Loucy (cell line): Measurements from ENCODE around the gene LILRA5.

Source experiments
- CTCF ChIP-seq: fragments of 200-600 bp; sonication (generic); conservative IDR thresholded peaks from 2 replicates; pipeline ENCODE4 v1.5.1; 2014; ENCODE audit warnings: mild to moderate bottlenecking, antibody characterized with exemption, low read length
- EZH2phosphoT487 ChIP-seq: fragments of 200-600 bp; IDR thresholded peaks from 2 replicates; pipeline ENCODE4 v1.6.1; 2018; ENCODE audit warnings: antibody characterized with exemption, mild to moderate bottlenecking, moderate library complexity, borderline replicate concordance

GRCh38 chr19:54307389-54308020 lies 5.5 kb downstream of the LILRA5 start:
- TF ChIP-seq CTCF (no peak), EZH2phosphoT487 (no peak)
